DMS79 treated with DMSO at 0.1 percent for 48 hours (cell line): ENCODE data around the gene GFM1.
"Not testable (repeated sequence)": the region's sequence is repeated elsewhere in the genome, so short reads cannot be mapped to it uniquely, and the experiment has no call there.

Experiments used
- DNase-seq: peaks from one replicate; lab custom pipeline; 2025; lab: John Stamatoyannopoulos, UW

GFM1 gene

DNA sequence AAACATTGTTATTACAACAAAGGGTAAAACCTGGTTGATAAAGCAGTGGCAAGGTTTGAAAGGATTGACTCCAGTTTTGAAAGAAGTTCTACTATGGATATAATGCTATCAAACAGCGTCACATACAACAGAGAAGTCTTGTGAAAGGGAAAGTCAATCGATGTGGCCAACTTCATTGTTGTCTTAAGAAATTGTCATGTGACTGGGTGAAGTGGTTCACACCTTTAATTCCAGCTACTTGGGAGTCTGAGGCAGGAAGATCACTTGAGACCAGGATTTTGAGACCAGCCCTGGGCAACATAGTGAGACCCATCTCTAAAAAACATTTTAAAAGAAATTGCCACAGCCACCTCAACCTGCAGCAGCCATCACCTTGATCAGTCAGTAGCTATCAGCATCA is 34.4 kb downstream of the GFM1 start:
- DNase-seq = no peak

DNA sequence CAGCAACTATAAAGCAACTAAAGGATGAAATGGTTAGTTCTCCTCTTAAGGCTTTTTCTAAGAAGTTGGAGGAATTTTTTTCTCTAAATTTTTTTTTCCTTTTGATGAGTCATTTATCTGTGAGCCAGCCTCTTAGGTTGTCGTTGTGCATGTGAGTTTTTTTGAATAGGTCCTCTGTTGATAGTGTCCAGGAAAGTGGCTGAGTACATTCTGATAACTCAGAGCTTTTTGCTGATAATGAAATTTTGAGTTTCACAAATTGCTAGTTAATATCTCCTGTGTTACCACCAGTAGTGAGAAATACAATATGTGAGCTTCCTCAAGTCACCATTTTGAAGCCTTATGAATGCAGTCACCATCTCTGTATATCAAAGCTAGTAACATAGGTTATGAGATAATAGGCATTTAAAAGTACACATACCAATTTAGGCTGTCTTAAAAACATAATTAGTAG is 35.2 kb downstream of the GFM1 start:
- no peak for DNase-seq

DNA sequence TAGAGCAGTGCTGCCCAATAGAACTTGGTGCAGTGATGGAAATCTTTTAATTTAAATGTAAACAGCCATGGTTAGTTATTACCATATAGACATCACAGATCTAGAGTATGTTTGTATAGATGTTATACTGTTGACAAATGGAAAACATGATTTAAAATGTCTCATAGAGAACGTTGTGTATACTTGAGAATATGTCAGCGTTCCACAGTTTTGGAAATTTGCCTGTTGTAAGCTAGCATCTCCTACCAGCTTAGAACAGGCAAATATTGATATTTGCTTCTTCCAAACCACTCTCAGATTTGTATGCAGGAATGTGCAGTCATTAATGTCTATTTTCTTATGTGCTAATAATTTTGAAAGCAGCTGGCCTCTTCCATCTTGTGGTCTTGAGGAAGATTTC is 36.5 kb downstream of the GFM1 start:
- DNase-seq = no peak

DNA sequence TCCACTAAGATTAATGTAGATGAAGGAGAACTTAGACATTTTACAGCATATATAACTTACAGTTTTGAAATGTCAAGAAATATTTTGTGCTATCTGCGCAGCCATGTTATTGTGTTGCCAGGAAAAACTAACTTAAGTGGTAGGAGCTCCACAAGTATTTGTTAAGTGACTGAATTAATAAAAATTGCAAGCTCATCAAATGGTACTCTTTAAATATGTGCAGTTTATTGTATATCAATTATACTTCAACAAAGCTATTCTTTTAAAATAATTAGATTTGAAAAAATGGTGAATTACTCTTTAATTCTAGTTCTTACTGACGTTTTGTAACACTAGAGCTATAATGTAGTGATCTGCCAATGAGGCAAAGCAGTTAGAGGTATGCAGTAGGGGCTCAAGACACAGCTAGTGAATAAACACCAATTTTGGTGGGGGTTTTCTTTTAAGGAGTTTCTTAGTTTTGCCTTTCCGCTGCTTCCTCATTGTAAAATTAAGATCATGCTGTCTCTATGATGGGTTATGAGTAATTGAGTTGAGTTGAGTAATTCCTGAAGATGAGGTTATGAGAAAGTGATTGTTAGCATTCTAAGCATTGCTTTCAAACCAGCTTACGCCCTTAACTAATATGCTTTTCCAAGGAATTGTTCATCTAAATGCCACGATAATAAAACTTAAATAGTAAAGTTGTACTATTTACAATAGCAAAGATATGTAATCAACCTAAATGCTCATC is 39.1 kb downstream of the GFM1 start:
- no peak for DNase-seq

DNA sequence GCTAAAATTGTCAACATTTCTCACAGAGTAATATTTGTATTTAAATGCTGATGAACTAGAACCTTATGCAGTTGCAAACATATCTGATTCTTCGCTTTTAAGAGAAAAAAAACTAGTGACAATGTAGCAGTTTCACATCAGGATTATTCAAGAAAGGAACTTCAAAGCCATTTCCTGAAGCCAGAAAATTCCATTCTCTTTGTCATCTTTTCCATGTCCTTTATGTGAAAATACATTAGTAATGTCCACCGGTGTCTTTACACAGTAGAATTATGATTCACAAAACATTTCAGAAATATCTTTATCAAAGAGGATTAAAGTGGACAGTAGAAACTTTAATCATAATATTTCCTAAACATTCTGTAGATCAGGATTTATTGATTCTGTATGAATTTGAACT is 40.8 kb downstream of the GFM1 start:
- DNase-seq = no peak

DNA sequence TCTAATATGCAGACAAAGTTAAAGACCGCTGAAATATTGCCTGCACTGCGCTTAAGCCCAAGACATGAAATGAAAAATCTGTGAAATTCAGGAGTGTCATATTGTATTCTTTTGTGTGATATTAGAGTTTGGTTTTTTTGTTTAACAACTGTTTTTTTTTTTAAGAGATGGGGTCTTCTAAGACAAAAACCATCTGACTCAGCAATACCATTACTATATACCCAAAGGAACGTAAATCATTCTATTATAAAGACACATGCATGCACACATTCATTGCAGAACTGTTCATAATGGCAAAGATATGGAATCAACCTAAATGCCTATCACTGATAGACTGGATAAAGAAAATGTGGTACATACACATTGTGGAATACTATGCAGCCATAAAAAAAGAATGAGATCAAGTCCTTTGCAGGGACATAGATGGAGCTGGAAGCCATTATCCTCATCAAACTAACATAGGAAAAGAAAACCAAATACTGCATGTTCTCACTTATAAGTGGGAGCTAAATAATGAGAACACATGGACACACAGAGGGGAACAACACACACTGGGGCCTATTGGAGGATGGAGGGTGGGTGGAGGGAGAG is 49.6 kb downstream of the GFM1 start:
- DNase-seq = not testable (repeated sequence)

DNA sequence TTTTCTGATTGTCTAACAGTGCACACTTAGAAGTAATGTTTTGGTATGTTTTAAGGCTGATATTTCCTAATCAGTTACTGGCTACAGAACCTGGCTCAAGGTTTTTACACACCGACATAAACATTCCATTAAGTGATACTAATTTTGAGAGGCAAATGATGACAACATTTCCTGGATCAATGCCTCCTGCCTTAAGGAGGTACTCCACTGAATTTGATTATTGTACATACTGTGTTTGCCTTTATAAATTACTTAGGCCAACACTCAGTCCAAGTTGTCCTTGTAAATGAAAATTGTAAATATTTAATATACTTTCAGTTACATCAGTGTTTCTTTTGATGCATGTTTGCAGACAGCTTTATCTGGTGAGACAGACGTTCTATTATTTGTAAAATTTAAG is 52.3 kb downstream of the GFM1 start:
- no peak for DNase-seq

DNA sequence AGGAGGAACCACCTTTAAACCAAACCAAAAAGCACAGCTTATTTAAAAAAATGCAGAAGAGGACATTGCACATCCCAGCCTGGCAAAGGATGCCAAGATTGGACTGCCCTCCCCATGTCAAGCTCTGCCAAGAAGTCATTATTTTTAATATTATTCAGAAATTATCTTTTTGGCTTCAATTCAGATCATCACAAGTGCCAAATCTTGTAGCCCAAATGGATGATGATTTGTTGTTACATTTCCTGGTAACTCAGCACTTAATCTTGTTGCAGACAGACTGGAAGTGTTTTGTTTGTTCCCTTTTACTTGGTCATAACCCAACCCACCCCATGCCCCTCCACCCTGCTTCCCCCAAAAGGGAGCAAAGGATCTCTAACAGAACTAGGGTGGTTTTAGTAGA is 56.2 kb downstream of the GFM1 start:
- DNase-seq = no peak

DNA sequence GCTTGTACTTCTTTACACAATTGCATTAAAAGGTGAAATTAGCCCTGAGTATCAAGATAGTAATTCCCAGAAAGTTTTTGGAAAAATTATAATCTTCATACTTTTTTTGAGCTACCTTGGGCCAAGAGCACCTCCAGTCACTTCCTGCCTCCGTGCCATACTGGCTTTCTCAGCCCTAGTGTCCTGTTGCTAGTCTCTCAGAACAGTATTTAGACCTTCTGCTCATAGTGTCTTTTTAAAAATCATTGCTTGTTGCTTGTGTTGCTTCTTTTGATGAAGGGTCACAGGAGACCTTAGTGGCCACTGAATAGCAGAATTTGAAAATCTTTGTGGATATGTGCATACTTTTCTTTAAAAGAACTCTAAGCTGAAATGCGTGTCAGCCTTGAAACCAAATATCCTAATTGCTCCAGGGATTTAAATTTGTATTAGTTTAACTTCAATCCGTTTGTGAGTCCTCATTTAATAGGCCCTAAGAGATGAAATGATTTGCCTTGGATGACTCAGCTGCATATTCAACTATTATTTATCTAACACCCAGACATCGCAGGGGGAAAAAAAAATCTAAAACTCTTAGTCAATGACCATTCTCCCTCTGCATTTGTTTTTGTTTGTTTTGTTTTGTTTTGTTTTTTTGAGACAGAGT is 57.2 kb downstream of the GFM1 start:
- DNase-seq = no peak

DNA sequence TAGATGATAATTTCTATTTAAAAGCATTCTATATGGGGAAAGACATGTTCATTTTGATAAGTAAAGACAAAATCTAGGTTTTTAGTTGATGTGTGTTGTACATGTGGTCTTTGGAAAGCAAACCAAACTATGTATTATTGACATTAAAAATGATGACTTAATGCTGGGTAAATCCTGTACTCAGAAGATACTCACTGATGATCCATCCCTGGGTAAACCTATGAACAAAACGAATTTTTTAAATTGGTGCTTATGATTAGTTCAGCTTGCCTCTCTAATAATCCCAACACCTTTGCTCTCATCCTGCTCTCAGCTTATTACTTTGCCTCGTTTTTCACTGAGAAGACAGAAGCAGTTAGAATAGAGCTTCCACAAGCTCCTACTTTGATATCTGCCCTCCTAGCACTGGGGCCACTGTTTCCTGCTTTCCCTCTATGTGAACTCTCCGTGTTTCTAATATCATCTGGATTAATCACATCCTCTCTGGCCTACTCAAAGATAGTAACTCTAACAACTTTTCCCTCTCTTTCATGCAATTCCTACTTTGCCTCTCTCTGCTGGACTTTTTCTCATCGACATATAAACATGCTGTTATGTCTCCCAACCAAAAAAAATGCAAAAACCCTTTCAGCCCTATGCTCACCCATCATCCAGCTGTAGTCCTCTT is 58.6 kb downstream of the GFM1 start:
- no peak for DNase-seq

DNA sequence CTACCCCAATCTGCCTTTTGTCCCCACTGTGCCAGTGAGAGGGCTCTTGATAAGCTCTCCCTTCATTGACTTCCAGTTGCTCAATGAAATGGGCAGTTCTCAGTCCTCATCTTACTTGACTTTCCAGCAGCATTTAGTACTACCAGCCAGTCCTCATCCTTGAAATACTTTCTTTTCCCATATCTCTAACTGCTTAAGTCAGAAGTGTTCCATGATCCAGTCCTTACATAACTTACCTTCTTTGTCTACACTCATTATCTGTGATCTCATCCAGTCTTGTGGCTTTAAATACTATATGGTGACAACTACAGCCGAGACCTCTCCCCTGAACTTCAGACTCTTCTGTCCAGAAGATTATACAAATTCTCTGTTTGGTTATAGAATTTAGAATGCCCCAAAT is 59.2 kb downstream of the GFM1 start:
- DNase-seq = no peak

DNA sequence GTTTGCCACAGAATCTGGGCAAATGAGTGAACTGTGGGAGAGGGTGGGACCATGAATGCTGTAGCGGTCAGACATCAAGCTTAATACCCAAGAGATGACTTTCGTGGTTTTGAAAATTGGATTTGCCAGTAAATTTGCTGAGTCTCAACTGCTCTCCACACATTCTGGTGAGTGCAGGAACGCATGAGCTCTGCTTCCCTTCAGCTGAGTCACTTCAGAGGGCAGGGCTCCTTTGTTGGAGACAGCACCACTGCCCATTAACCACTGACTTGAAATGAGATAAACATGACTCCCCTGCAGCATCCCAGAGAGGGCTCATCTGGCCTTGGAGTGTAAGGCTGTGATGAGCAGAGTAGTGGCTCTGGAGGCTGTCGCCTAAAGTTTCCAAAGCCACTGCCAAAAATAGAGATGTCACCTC is 65.3 kb downstream of the GFM1 start:
- no peak for DNase-seq

DNA sequence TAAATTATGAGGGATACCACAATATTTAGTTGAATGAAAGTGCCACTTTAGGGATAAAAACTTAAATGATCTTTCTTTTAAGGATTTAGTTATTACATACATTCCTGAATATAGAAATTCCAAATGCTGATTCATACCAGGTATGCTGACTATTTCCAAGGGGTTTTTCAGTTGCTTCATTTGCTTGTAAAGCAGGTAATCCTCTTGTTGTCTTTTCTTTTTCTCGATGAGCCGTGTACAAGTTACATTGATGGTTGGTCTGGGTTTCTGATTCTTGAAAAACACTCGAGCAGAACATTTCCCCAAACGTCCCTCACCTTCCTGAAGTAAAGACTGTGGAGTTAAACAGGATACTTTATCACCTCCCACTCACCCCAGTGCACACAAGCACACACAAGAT is 66.3 kb downstream of the GFM1 start:
- DNase-seq = no peak

DNA sequence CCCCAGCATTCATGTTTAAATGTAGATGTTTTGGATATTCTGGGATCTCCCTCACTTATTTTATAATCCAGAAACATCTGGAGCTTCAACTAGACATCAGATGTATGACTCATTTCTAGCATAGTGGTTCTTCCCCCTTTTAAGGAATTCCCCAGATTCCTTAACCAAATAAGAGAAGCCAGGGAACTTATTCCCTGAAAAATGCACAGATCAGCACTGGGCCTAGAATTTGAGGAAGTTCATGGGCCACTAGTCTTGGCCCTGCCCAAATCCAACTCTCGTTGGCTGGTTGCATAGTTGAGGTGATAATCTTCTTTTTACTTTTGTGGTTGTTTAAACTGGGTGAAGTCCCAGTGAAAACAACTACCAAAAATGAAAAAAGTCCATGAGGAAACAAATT is 67.6 kb downstream of the GFM1 start:
- no peak for DNase-seq

DNA sequence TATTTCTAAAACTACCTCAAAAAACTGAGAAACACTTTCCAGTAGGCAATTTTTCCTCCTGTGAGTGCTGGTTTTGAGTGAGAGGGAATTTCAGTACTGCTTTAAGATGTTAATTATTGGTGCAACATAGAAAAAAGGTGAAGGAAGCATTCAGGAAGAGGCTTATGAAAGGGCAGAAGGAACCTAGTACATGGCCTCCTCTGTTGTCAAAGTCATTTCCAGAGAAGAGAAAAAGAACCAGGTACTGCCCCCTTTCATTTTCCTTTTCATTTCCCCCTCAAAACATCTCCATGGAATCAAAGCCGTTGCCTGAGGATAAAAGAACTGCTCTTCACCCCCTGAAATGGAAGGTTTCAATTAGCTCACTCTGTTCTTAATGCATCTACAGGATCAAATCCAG is 68.1 kb downstream of the GFM1 start:
- DNase-seq = no peak

DNA sequence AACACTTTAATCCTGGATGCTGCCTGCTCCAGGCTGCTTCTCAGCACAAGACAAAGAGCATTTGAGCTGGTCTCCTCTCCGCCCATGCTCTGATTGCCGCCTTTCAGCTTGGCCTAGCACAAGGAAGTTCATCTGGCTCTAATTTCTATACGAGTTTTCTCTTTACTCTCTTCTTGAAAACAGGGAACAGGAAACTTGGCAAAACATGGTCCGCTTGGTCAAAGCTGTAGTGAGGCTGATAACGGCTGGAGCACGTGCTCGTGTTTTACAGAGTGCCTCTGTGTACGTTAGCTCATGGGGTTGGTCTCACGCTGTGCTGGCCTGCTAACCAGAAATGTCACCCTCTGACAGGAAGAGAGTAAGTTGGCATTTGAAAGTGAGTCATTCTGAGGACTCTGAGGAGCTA is 68.8 kb downstream of the GFM1 start:
- no peak for DNase-seq

DNA sequence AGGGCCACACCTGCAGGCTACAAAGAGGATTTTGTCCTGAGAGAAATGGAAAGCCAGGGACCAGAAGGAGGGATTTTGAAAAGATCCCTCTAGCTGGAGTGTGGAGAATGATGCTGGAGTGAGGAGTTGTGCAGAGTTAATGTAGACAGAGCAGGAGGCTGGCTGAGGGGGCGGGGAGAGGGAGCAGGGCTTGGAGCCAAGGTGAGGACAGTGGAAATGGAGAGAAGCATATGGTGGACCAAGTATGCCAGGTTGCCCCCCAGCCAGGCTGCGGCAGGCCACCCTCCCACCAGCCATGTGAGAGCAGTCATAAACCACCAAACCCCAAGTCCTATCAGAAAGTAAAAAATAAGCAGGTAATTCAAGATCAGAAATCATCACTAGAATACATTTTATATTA is 73.2 kb downstream of the GFM1 start:
- no peak for DNase-seq

DNA sequence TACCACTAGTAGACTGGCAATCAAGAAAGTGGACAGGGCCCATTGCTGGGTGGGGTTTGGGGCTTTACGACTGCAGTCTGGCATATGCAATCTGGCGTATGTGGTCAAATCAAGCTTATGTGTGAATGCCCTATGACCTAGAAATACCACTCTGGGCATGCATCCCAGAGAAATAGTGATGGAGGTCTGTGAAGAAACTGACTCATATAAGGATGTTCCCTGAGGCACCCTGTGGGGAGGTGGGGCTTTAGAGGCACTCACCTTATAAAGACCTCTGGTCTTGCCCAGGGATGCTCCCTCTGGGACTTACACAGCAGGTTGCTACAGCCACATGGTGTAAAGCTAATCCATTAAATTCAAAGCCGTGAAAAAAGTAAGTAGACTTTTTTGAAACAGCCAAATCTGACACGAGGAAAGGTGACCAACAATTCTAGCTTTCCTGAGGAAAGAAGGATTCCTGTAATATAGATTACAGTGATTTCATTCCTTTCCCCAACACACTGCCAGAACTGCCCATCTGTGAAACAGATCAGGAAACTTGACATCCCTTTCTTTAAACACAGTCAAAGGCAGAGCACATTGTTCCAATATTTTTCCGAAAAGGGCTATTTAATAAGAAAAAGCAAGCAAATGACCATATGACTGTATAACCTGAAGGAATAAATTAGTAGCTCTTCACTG is 74.3 kb downstream of the GFM1 start:
- DNase-seq = no peak

DNA sequence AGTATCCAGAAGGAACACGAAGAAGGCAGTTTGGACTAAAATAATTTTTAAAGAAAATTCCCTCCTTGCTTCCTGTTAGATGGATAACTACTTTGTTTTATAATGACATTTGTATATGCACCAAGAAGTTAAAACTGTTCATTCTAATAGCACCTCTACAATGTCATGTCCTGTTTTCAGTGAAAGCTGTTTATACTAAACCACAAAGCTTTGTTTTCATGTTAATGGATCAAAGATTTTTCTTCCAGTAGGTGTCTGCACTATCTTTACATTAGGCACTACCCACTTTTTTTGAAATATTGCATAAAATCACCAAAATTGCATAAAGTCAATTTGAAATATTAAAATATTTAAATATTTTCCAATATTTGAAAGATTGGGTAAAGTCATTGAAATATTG is 77.8 kb downstream of the GFM1 start:
- DNase-seq = no peak

DNA sequence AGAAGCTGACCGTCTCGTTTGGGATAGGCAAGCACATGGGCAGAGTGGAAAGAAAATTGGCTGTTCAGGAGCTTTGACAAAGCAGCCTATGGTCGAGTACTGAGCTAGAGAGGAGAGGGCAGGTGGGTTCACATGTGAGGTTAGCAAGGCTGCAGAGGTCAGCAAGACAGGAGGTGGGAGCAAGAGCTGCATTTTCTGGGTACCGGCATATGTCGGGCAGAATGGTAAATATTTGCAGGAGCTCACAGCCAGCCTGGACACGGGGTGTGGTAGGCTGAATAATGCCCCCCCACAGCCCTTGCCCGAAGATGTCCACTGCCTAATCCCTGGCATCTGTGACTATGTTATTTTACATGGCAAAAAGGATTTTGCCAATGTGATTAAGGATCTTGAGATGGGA is 79.7 kb downstream of the GFM1 start:
- DNase-seq = no peak

DNA sequence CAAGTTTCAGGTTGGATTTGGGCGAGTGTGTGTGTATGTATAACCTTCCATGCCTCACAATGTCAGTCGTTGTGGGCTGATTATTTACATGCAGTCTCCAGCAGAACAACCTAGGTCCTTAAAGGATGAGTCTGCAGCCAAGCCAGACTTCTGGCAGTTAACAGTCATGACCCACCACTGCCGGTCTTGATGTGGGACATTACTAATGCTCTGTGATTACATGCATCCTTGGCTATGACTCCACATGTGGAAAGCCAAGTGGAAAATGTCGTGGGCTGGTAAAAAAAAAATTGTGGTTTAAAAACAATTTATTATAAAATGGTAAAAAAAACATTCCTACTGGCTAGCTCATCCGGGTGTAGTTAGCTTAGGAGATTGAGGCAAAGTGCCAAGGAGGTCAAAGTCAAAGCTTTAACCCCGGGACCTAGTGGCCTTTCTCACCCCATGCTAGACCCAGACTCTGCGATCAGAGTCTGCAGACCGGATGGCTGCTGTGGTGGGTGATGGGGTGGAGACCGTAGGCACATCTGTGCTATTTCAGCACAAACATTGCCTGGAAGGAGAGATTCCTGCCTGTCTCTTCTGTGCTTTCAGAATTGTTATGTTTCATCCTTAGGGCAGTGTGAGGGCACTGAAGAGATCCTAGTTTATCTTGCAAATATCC is 81.2 kb downstream of the GFM1 start:
- DNase-seq = no peak
